K562 (cell line): Measurements from ENCODE around the gene SPATA32. TPM values are rescaled to one million over a fixed set of nuclear protein-coding genes. Genes with fewer than 3 reads are reported as not detected.

Experiments
- ATAC-seq: fragments of 200-7000 bp; cut with Tn5 transposase; 3 replicates; pipeline ENCODE4 v1.9.1; 2020; ENCODE audit warnings: moderate library complexity
- BruUV-seq: library from RNA; stranded (reverse); fragments of 400-500 nt; replicated peaks from 2 replicates; lab custom pipeline; 2021; lab: Mats Ljungman, UMichigan
- CTCF ChIA-PET: fragments of 300-600 bp; formaldehyde crosslinking; extraction: SDS; loops from one replicate; lab custom pipeline; 2021; ENCODE audit warnings: low intra/inter-chr PET ratio; lab: Yijun Ruan, JAX
- POLR2A ChIA-PET: fragments of 300-600, 350-650 bp; sonication (Branson Sonifier 250); formaldehyde crosslinking; extraction: SDS; loops from one replicate; lab custom pipeline; 2021; ENCODE audit warnings: antibody characterized with exemption, inconsistent platforms; lab: Yijun Ruan, JAX
- DNase-seq, 4 experiments: peaks; one replicate each; pipeline versions ENCODE4 v3.0.0 to v3.0.0-alpha.2; 2011 to 2018; ENCODE audit warnings: low spot score in 3 of 4, mixed read lengths in 3 of 4; ENCODE audit errors: extremely low read depth in 1 of 4
- FAIRE-seq: peaks from 2 replicates; lab custom pipeline; 2011; peaks lifted over from hg19 to GRCh38; lab: Jason Lieb, UNC
- H2AFZ ChIP-seq: 2 replicates; pipeline ENCODE4 v1.6.0; 2011; ENCODE audit warnings: low read depth, low read length, control low read depth, inconsistent platforms
- H3K27ac ChIP-seq: fragments of 200-600 bp; 3 replicates; pipeline ENCODE4 v1.8.0; 2011; ENCODE audit warnings: low read depth, mild to moderate bottlenecking, control low read depth, inconsistent platforms, low read length, moderate library complexity, mixed read lengths; ENCODE audit errors: extremely low read depth
- H3K27me3 ChIP-seq, 2 experiments: fragments of 300-600 bp in 1 of 2; 2 replicates in 1 of 2; 3 replicates in 1 of 2; pipeline versions ENCODE4 v1.6.0 to v1.8.0; 2011; ENCODE audit warnings: inconsistent platforms in 2 of 2, low read length in 2 of 2, mild to moderate bottlenecking in 1 of 2, mixed read lengths in 1 of 2, moderate library complexity in 1 of 2; ENCODE audit not compliant: control insufficient read depth in 2 of 2, insufficient read depth in 2 of 2
- H3K36me3 ChIP-seq: fragments of 300-600 bp; 3 replicates; pipeline ENCODE4 v1.8.0; 2011; ENCODE audit warnings: mild to moderate bottlenecking, low read length, inconsistent platforms; ENCODE audit not compliant: control insufficient read depth, insufficient read depth
- H3K4me1 ChIP-seq, 2 experiments: fragments of 200-600 bp in 1 of 2; replicated peaks in 1 of 2; 2 replicates in 1 of 2; 3 replicates in 1 of 2; pipeline versions ENCODE4 v1.5.1 to v1.8.0; 2011; ENCODE audit warnings: inconsistent platforms in 2 of 2, low read length in 2 of 2, mild to moderate bottlenecking in 1 of 2, mixed read lengths in 1 of 2, moderate library complexity in 1 of 2; ENCODE audit not compliant: control insufficient read depth in 2 of 2, insufficient read depth in 2 of 2
- H3K4me2 ChIP-seq: 2 replicates; pipeline ENCODE4 v1.6.1; 2011; ENCODE audit warnings: low read length, control low read depth, inconsistent platforms, mixed read lengths; ENCODE audit not compliant: insufficient read depth
- H3K4me3 ChIP-seq: fragments of 200-600 bp; sonication (generic), shearing (Covaris generic); 2 replicates; pipeline ENCODE4 v1.5.1; 2016; ENCODE audit warnings: control low read depth, inconsistent platforms
- H3K79me2 ChIP-seq: fragments of 200-600 bp; 3 replicates; pipeline ENCODE4 v1.8.0; 2011; ENCODE audit warnings: low read length, inconsistent platforms; ENCODE audit not compliant: control insufficient read depth, insufficient read depth
- H3K9ac ChIP-seq, 2 experiments: 2 replicates each; pipeline versions ENCODE4 v1.6.0 to v1.6.1; 2011; ENCODE audit warnings: low read depth in 2 of 2, low read length in 2 of 2, control low read depth in 1 of 2, inconsistent platforms in 1 of 2, mild to moderate bottlenecking in 1 of 2, mixed read lengths in 1 of 2; ENCODE audit not compliant: insufficient read depth in 1 of 2
- H3K9me1 ChIP-seq: one replicate; pipeline ENCODE4 v1.6.0; 2011; ENCODE audit warnings: inconsistent platforms, mild to moderate bottlenecking, low read length, moderate library complexity; ENCODE audit not compliant: control insufficient read depth, insufficient read depth
- H3K9me3 ChIP-seq: replicated peaks from 2 replicates; pipeline ENCODE4 v1.5.1; 2011; ENCODE audit warnings: low read depth, low read length, inconsistent platforms; ENCODE audit not compliant: control insufficient read depth, insufficient read depth
- H4K20me1 ChIP-seq: replicated peaks from 2 replicates; pipeline ENCODE4 v1.6.1; 2011; ENCODE audit warnings: low read length, inconsistent platforms, mixed read lengths; ENCODE audit not compliant: control insufficient read depth, insufficient read depth
- CCNT2 ChIP-seq: IDR thresholded peaks from 2 replicates; pipeline ENCODE4 v1.6.1; 2011; ENCODE audit warnings: borderline replicate concordance, low read depth, mild to moderate bottlenecking, moderate library complexity, mixed read lengths, low read length; ENCODE audit not compliant: insufficient read length; ENCODE audit errors: extremely low read depth
- FIP1L1 ChIP-seq: fragments of 200-400 bp; formaldehyde crosslinking; IDR thresholded peaks from 2 replicates; pipeline ENCODE4 v1.6.1; 2018; ENCODE audit warnings: mild to moderate bottlenecking, low read depth, low read length; ENCODE audit not compliant: poor library complexity, severe bottlenecking
- GATA2 ChIP-seq: sonication (generic); formaldehyde crosslinking; IDR thresholded peaks from 2 replicates; pipeline ENCODE4 v1.4.0; 2020; ENCODE audit warnings: mild to moderate bottlenecking, missing genetic modification reagents
- GATAD2A ChIP-seq: fragments of 450-650 bp; IDR thresholded peaks from 2 replicates; pipeline ENCODE4 v1.6.1; 2017
- HDGF ChIP-seq: fragments of 450-650 bp; IDR thresholded peaks from 2 replicates; pipeline ENCODE4 v1.6.1; 2016
- ILF3 ChIP-seq: fragments of 450-650 bp; IDR thresholded peaks from 2 replicates; pipeline ENCODE4 v1.6.1; 2018; ENCODE audit warnings: antibody characterized with exemption, mild to moderate bottlenecking, moderate library complexity, borderline replicate concordance
- JUN ChIP-seq, 2 experiments: sonication (generic) in 1 of 2; formaldehyde crosslinking in 1 of 2; IDR thresholded peaks; 2 replicates each; pipeline versions ENCODE4 v1.6.1 to v1.8.0; 2012 to 2022; ENCODE audit warnings: borderline replicate concordance in 2 of 2, mild to moderate bottlenecking in 2 of 2, improper control_type of control experiment in 1 of 2, low read depth in 1 of 2, low read length in 1 of 2, missing genetic modification reagents in 1 of 2
- MNT ChIP-seq, 2 experiments: fragments of 450-650 bp; conservative IDR thresholded peaks; 2 replicates each; pipeline ENCODE4 v1.6.1; 2017; ENCODE audit warnings: mild to moderate bottlenecking in 2 of 2, moderate library complexity in 2 of 2
- NRF1 ChIP-seq, 2 experiments: fragments of 450-650 bp; IDR thresholded peaks in 1 of 2; conservative IDR thresholded peaks in 1 of 2; 2 replicates each; pipeline ENCODE4 v1.6.1; 2014; ENCODE audit warnings: mild to moderate bottlenecking in 2 of 2
- RUNX1 ChIP-seq: sonication (generic); IDR thresholded peaks from 2 replicates; pipeline ENCODE4 v1.6.1; 2016; ENCODE audit warnings: antibody characterized with exemption, low read depth
- TBL1XR1 ChIP-seq, 2 experiments: IDR thresholded peaks; 2 replicates each; pipeline ENCODE4 v1.6.1; 2012; ENCODE audit warnings: improper control_type of control experiment in 2 of 2, low read length in 2 of 2, mild to moderate bottlenecking in 1 of 2
- TGIF2 ChIP-seq: sonication (generic); formaldehyde crosslinking; IDR thresholded peaks from 2 replicates; pipeline ENCODE4 v1.8.1; 2022; ENCODE audit warnings: mild to moderate bottlenecking, missing genetic modification reagents, moderate library complexity
- USF1 ChIP-seq: sonication (generic); formaldehyde crosslinking; IDR thresholded peaks from 2 replicates; pipeline ENCODE4 v1.9.0; 2022; ENCODE audit warnings: mild to moderate bottlenecking, missing genetic modification reagents
- ZNF316 ChIP-seq: fragments of 450-650 bp; IDR thresholded peaks from 2 replicates; pipeline ENCODE4 v1.6.1; 2016
- ZNF76 ChIP-seq: fragments of 250-450 bp; sonication (Bioruptor Pico); IDR thresholded peaks from 2 replicates; pipeline ENCODE4 v1.4.0; 2020; ENCODE audit warnings: mild to moderate bottlenecking, moderate library complexity, borderline replicate concordance
- WGBS: fragments of 100-300 bp; shearing (Covaris generic); methylation state at CpG from one replicate; pipeline ENCODE4 v1.1.6; 2016; ENCODE audit warnings: low coverage, mixed read lengths; ENCODE audit not compliant: insufficient coverage; ENCODE audit errors: missing lambda C conversion rate; 5-methylcytosine and 5-hydroxymethylcytosine counted together
- in situ Hi-C: fragments of 300-500 bp; cut with MboI; formaldehyde crosslinking; loops from 4 replicates; pipeline ENCODE4 v1.15.0; 2018; ENCODE audit warnings: inconsistent platforms, mixed read lengths
- intact Hi-C: fragments of 100-400 bp; cut with micrococcal nuclease; formaldehyde crosslinking; loops from 2 replicates; pipeline ENCODE4 v1.14.2; 2022
- polyA plus RNA-seq, 8 experiments: library from polyadenylated mRNA; depleted of rRNA in 4 of 8; stranded (reverse) in 5 of 8; unstranded in 3 of 8; fragments of >200 nt; fragmentation: Nextera tagmentation in 2 of 8; fragmentation: Illumina TruSeq in 1 of 8; extraction: Ambion mirVana in 2 of 8; extraction: Trizol in 1 of 8; gene quantifications; 2 replicates each; pipeline versions ENCODE4 v1.2.1 to v1.2.3, GENCODE V29; 2011 to 2014; ENCODE audit warnings: inconsistent platforms in 1 of 8, missing spikeins in 1 of 8
- total RNA-seq, 7 experiments: library from RNA; depleted of rRNA in 6 of 7; stranded (reverse); fragments of >200 nt in 6 of 7; fragmentation: Illumina TruSeq in 2 of 7; extraction: Trizol in 2 of 7; gene quantifications; 2 replicates each; pipeline versions ENCODE4 v1.2.1 to v1.2.3, GENCODE V29; 2011 to 2021; ENCODE audit warnings: low replicate concordance in 1 of 7

SPATA32 gene
- total and polyA plus RNA-seq, 9 of the 15 experiments (the other 6 are each of a cell fraction or from before 2014, with no cell fraction given): 0.03 to 0.06 TPM; not detected in 7

GRCh38 chr17:45233423-45233924 lies 28.4 kb downstream of the SPATA32 start:
- H4K20me1 ChIP-seq: no peaks in the 10 kb centered on the region
- peaks cover 11% of the 10 kb centered on the region; the same call in 1 of the 3 replicates for H3K36me3 ChIP-seq
- no peak overlapping the region for H2AFZ ChIP-seq
- POLR2A ChIA-PET: interaction anchor here (9.0 kb wide), 1 partner anchor 84 kb away, joined by 92 read pairs; the partner anchor contains the start of gene HEXIM1
- in situ Hi-C loops: no loop called here
- no peak overlapping the region for H3K27ac ChIP-seq
- no TSS peak for BruUV-seq
- H3K79me2 ChIP-seq: peaks cover 13% of the 10 kb centered on the region; the same call in 1 of the 3 replicates
- H3K27me3 ChIP-seq: no peaks in the 10 kb centered on the region
- CTCF ChIA-PET: interaction anchor here (3.2 to 3.5 kb wide), 2 partner anchors 14 to 98 kb away, joined by 34 to 44 read pairs; partner anchors contain the start of gene ACBD4
- no peak for FAIRE-seq
- TF ChIP-seq TGIF2 (CRISPR knock-in tag) (no peak), NRF1 (conservative IDR thresholded peaks at IDR 0.05 in 1 of 2, IDR thresholded peaks at IDR 0.05 in 1 of 2) (no peak), FIP1L1 (no peak), JUN (IDR thresholded peaks at IDR 0.05; ENCODE audit: borderline replicate concordance, low read depth, low read length) (no peak), JUN (CRISPR knock-in tag; IDR thresholded peaks at IDR 0.05; ENCODE audit: borderline replicate concordance) (no peak), ZNF76 (CRISPR knock-in tag) (no peak), ILF3 (no peak), CCNT2 (no peak), GATAD2A (no peak), MNT (conservative IDR thresholded peaks at IDR 0.05) (no peak), GATA2 (CRISPR knock-in tag) (no peak), USF1 (no peak), HDGF (no peak), TBL1XR1 (IDR thresholded peaks at IDR 0.05; ENCODE audit: low read length in 2 of 2) (no peak), ZNF316 (no peak), RUNX1 (no peak)
- TF ChIP-seq, all 486 proteins: peak for 0
- DNase-seq (no peak), ATAC-seq (no peak)
- 58% methylated on average over 6 of the region's 8 CpGs for WGBS
- intact Hi-C loops: no loop called here
- no peaks in the 10 kb centered on the region for H3K9me1 ChIP-seq
- H3K4me1 ChIP-seq: peaks cover 22 to 43% of the 10 kb centered on the region in 2 experiments
- no peak overlapping the region for H3K4me3 ChIP-seq
- H3K9ac ChIP-seq: peak overlapping the region in 1 of 2 experiments; percentile 44; a peak in 2 of 4 replicates
- H3K4me2 ChIP-seq: no peak overlapping the region
- H3K9me3 ChIP-seq: no peaks in the 10 kb centered on the region
